A172 (cell line): ENCODE data around the gene OSBPL1A. TPM values are rescaled to one million over a fixed set of nuclear protein-coding genes. Genes with fewer than 3 reads are reported as not detected.
A peak's percentile ranks its signal among the peaks of the same experiment; 100 is the strongest.

Source experiments
- DNase-seq: peaks from one replicate; pipeline ENCODE4 v3.0.0-alpha.2; 2015; ENCODE audit warnings: low spot score
- total RNA-seq: library from RNA; depleted of rRNA; stranded (reverse); fragments of >200 nt; shearing (Covaris generic); gene quantifications from 2 replicates; pipeline ENCODE4 v1.2.3, GENCODE V29; 2014

Gene OSBPL1A
- total RNA-seq, 1 experiment from 2014 or later, result 76.9 TPM

GRCh38 chr18:24220318-24220688 is 177.3 kb downstream of the OSBPL1A start:
- no peak for DNase-seq

- DNase-seq, result no peak
Observed at GRCh38 chr18:24219561-24220317, 177.9 kb downstream of the OSBPL1A start.

GRCh38 chr18:24214913-24215312 is 182.7 kb downstream of the OSBPL1A start:
- no peak for DNase-seq

- DNase-seq, result no peak
Observed at GRCh38 chr18:24214144-24214543, 183.5 kb downstream of the OSBPL1A start.

- peak; percentile 96 for DNase-seq
Observed at GRCh38 chr18:24212939-24213338, 184.7 kb downstream of the OSBPL1A start.

GRCh38 chr18:24209558-24209957 is 188.1 kb downstream of the OSBPL1A start:
- DNase-seq, result peak; percentile 22

- DNase-seq, result no peak
Observed at GRCh38 chr18:24208270-24209035, 189.2 kb downstream of the OSBPL1A start.

- no peak for DNase-seq
Observed at GRCh38 chr18:24204904-24205303, 192.7 kb downstream of the OSBPL1A start.

GRCh38 chr18:24201699-24202687 is 195.6 kb downstream of the OSBPL1A start:
- no peak for DNase-seq

- no peak for DNase-seq
Observed at GRCh38 chr18:24200494-24201290, 196.9 kb downstream of the OSBPL1A start.

- DNase-seq, result no peak
Observed at GRCh38 chr18:24199372-24199962, 198.2 kb downstream of the OSBPL1A start.

- no peak for DNase-seq
Observed at GRCh38 chr18:24198461-24198860, 199.2 kb downstream of the OSBPL1A start.

- DNase-seq, result no peak
Observed at GRCh38 chr18:24197412-24197811, 200.2 kb downstream of the OSBPL1A start.

- no peak for DNase-seq
Observed at GRCh38 chr18:24196764-24197163, 200.9 kb downstream of the OSBPL1A start.

GRCh38 chr18:24195296-24196053 is 202.1 kb downstream of the OSBPL1A start:
- DNase-seq, result no peak

GRCh38 chr18:24190590-24190989 is 207.0 kb downstream of the OSBPL1A start:
- DNase-seq, result peak; percentile 23

- no peak for DNase-seq
Observed at GRCh38 chr18:24189664-24190346, 207.8 kb downstream of the OSBPL1A start.

GRCh38 chr18:24189007-24189528 is 208.6 kb downstream of the OSBPL1A start:
- DNase-seq, result no peak

- no peak for DNase-seq
Observed at GRCh38 chr18:24188120-24188519, 209.5 kb downstream of the OSBPL1A start.
